ENCODE measurements around the gene MUL1. TPM values are rescaled to one million over a fixed set of nuclear protein-coding genes. Genes with fewer than 3 reads are reported as not detected.

The MUL1 gene
- polyA plus RNA-seq, 3 donors: 7.2 to 28.1 (median 25.8) TPM

DNA sequence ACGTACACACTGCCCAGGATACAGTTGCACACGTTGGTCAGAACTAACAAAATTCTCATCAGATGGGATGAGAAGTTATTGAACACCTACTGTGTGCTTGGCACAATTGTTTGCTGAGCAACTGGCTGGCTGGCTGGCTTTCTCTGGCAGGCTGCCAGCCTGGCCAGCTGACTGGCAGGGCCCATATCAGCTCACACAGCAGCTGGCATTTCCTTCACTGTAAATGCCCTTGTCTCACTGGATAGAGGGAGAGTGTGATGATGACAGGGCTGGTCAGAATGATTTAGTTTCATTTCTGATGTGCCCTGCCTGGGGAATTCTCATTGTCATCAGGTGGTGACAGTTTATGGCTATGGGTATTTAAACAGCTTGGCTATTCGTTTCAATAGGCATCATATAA lies 37.8 kb downstream of the MUL1 start:
- no peak overlapping the region for H3K4me3 ChIP-seq (replicated peaks in 1 of 3; ENCODE audit: low read depth in 2 of 3, low read length in 3 of 3)
- no peak overlapping the region for H3K27ac Mint-ChIP-seq
- no peaks in the 10 kb centered on the region for H3K36me3 ChIP-seq (replicated peaks in 1 of 2; ENCODE audit: control insufficient read depth in 1 of 2, insufficient read depth in 2 of 2, low read length in 2 of 2)
- peaks cover 6 to 18% of the 10 kb centered on the region in 2 donors for H3K27me3 ChIP-seq (ENCODE audit: control insufficient read depth in 2 of 2, insufficient read depth in 2 of 2, low read length in 2 of 2)
- H3K9me3 ChIP-seq (replicated peaks in 1 of 2; ENCODE audit: control insufficient read depth in 1 of 2, insufficient read depth in 1 of 2, low read length in 2 of 2): no peaks in the 10 kb centered on the region
- peaks cover 3% of the 10 kb centered on the region for H3K4me1 Mint-ChIP-seq
- H3K79me2 ChIP-seq (ENCODE audit: insufficient read depth, low read length): no peaks in the 10 kb centered on the region
- no peak overlapping the region for H3K9ac ChIP-seq (ENCODE audit: insufficient read depth, low read length, poor library complexity, severe bottlenecking)
- peaks cover 21 to 35% (median 26%) of the 10 kb centered on the region in 3 donors for H3K27me3 Mint-ChIP-seq (ENCODE audit: low read depth in 3 of 3)
- no peak overlapping the region for H3K4me3 Mint-ChIP-seq
- H3K9me3 Mint-ChIP-seq: no peaks in the 10 kb centered on the region
- intact Hi-C loops (cut with micrococcal nuclease): no loop called here
- H4K20me1 ChIP-seq (ENCODE audit: insufficient read depth, low read length): no peaks in the 10 kb centered on the region
- DNase-seq: no peak
- WGBS (ENCODE audit: insufficient coverage): 100% methylated on average over 2 of the region's 3 CpGs
- no peaks in the 10 kb centered on the region for H3K4me1 ChIP-seq (ENCODE audit: control insufficient read depth in 1 of 2, insufficient read depth in 2 of 2, low read length in 2 of 2)
- no peak overlapping the region for H3K4me2 ChIP-seq (replicated peaks; ENCODE audit: extremely low read depth, low read length, poor library complexity, severe bottlenecking)
- no peak overlapping the region for H3K27ac ChIP-seq (ENCODE audit: low read depth in 1 of 2, low read length in 2 of 2)
- no peak overlapping the region for H2AFZ ChIP-seq (ENCODE audit: insufficient read depth, low read depth, low read length, poor library complexity, severe bottlenecking)
- TF ChIP-seq, protein P1, sequence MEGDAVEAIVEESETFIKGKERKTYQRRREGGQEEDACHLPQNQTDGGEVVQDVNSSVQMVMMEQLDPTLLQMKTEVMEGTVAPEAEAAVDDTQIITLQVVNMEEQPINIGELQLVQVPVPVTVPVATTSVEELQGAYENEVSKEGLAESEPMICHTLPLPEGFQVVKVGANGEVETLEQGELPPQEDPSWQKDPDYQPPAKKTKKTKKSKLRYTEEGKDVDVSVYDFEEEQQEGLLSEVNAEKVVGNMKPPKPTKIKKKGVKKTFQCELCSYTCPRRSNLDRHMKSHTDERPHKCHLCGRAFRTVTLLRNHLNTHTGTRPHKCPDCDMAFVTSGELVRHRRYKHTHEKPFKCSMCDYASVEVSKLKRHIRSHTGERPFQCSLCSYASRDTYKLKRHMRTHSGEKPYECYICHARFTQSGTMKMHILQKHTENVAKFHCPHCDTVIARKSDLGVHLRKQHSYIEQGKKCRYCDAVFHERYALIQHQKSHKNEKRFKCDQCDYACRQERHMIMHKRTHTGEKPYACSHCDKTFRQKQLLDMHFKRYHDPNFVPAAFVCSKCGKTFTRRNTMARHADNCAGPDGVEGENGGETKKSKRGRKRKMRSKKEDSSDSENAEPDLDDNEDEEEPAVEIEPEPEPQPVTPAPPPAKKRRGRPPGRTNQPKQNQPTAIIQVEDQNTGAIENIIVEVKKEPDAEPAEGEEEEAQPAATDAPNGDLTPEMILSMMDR (IDR thresholded peaks at IDR 0.05): no peak
- no peaks in the 10 kb centered on the region for H3K36me3 Mint-ChIP-seq

DNA sequence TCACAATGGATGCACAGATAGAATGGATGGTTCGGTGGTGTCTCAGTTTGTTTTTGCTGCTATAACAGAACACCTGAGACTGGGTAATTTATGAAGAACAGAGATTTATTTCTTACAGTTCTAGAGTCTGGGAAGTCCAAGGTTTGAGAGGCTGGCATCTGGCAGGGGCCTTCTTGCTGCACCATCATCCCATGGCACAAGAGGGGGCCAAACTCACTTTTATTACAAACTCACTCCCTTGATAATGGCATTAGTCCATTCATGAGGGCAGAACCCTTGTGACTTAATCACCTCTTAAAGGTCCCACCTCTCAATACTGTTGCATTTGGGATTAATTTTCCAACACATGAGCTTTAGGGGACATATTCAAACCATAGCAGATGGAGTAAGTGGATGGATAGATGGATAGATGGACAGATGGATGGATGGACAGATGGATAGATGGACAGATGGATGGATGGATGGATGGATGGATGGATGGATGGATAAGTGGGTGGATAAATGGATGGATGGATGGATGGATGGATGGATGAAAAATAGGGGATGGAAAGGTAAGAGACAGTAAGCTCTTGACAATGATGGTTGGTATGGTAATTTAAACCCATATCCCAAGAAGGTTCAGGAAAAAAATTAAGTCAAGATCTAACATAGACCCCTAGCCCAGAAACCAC lies 38.4 kb downstream of the MUL1 start:
- H3K4me1 ChIP-seq (ENCODE audit: control insufficient read depth in 1 of 2, insufficient read depth in 2 of 2, low read length in 2 of 2): no peaks in the 10 kb centered on the region
- Mint-ChIP-seq H3K27ac (no peak overlapping the region), H3K36me3 (no peaks in the 10 kb centered on the region), H3K4me1 (peaks cover 3% of the 10 kb centered on the region), H3K4me3 (no peak overlapping the region), H3K9me3 (no peaks in the 10 kb centered on the region), H3K27me3 (ENCODE audit: low read depth in 3 of 3) (peaks cover 16 to 29% (median 21%) of the 10 kb centered on the region in 3 donors)
- no peak overlapping the region for H3K4me3 ChIP-seq (replicated peaks in 1 of 3; ENCODE audit: low read depth in 2 of 3, low read length in 3 of 3)
- intact Hi-C loops (cut with micrococcal nuclease): no loop called here
- H2AFZ ChIP-seq (ENCODE audit: insufficient read depth, low read depth, low read length, poor library complexity, severe bottlenecking): no peak overlapping the region
- H3K9me3 ChIP-seq (replicated peaks in 1 of 2; ENCODE audit: control insufficient read depth in 1 of 2, insufficient read depth in 1 of 2, low read length in 2 of 2): no peaks in the 10 kb centered on the region
- no peak overlapping the region for H3K4me2 ChIP-seq (replicated peaks; ENCODE audit: extremely low read depth, low read length, poor library complexity, severe bottlenecking)
- H3K27ac ChIP-seq (ENCODE audit: low read depth in 1 of 2, low read length in 2 of 2): no peak overlapping the region
- H3K27me3 ChIP-seq (ENCODE audit: control insufficient read depth in 2 of 2, insufficient read depth in 2 of 2, low read length in 2 of 2): peaks cover 3 to 11% of the 10 kb centered on the region in 2 donors
- no peaks in the 10 kb centered on the region for H4K20me1 ChIP-seq (ENCODE audit: insufficient read depth, low read length)
- TF ChIP-seq, protein P1 (IDR thresholded peaks at IDR 0.05): no peak
- no peaks in the 10 kb centered on the region for H3K36me3 ChIP-seq (replicated peaks in 1 of 2; ENCODE audit: control insufficient read depth in 1 of 2, insufficient read depth in 2 of 2, low read length in 2 of 2)
- no peaks in the 10 kb centered on the region for H3K79me2 ChIP-seq (ENCODE audit: insufficient read depth, low read length)
- no peak overlapping the region for H3K9ac ChIP-seq (ENCODE audit: insufficient read depth, low read length, poor library complexity, severe bottlenecking)
- DNase-seq: no peak
- WGBS (ENCODE audit: insufficient coverage): no CpG with 5 or more reads among the region's 1 CpG
